NCI-H2171 treated with DMSO at 0.1 percent for 48 hours (cell line): Measurements from ENCODE around the gene ARFRP1.

Source experiments
- DNase-seq: peaks from one replicate; lab custom pipeline; 2025; lab: John Stamatoyannopoulos, UW

ARFRP1 gene

DNA sequence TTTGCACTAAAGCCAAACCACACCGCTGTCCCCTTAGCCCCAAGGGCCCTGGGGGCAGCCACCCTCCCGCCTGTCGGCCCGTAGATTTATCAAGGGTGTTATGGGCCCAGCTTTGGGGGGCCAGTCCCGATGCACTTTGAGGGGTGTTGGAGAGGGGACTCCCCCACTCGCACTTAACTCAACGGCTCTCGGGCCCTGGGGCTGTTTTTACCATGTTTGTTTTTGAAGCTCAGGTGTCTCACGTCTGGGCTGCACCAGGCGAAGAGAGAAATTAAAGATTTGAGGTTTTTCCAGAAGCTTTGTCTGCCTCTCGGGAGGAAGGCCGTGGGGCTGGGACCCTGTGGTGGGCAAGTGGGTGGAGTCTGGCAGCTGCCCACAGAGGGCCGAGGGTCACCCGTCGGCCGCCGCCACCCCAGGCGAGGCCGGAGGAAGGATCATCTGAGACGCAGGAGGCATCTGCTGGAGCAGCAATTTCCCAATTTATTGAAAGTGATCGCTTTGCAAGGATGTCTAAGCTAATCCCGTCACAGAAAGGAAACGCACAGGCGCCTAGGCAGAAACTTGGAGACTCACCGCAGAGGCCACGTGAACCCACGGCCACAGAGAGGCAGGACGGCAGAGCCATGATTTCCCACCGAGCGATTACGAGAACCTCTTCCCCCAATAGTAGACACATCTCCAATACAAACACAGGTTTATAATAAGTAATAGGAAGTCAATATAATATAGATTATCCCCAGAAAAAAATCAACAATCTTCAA lies 35.6 kb upstream of the ARFRP1 start:
- DNase-seq: no peak

DNA sequence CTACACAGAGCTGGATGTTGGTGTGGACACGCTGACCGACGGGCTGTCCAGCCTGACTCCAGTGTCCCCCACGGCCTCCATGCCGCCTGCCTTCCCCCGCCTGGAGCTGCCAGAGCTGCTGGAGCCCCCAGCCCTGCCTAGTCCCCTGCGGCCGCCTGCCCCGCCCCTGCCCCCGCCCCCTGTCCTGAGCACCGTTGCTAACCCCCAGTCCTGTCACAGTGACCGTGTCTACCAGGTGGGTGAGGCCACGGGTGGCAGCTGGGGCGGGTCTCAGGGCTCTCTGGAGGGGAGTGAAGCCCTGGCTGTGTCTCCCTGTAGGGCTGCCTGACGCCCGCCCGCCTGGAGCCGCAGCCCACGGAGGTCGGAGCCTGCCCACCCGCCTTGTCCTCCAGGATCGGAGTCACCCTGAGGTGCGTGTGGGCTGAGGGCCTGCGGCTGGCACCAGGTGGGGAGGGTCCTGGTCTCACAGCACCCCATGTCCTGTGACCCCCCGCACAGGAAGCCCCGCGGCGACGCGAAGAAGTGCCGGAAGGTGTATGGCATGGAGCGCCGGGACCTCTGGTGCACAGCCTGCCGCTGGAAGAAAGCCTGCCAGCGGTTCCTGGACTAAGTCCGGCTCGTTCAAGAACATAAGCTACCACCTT lies 34.7 kb upstream of the ARFRP1 start:
- DNase-seq: no peak

DNA sequence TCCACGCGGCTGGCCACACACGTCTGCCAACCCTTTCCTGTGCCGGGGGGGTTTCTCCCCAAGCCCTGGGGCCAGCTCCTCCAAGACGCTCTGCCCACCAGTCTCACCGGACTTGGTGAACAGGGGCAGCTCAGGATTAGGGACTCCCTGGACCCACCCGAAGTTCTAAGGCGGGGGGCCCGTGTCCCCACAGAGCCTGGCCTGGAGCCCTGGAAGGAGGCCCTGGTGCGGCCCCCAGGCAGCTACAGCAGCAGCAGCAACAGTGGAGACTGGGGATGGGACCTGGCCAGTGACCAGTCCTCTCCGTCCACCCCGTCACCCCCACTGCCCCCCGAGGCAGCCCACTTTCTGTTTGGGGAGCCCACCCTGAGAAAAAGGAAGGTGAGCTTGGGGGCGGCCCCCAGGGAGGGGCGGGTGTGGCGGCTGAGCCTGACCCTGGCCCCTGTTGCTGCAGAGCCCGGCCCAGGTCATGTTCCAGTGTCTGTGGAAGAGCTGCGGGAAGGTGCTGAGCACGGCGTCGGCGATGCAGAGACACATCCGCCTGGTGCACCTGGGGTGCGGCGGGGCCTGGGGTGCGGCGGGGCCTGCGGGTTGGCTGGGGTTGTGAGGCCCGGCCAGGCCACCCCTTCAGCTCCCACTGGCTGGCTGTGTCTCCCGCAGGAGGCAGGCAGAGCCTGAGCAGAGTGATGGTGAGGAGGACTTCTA lies 34.1 kb upstream of the ARFRP1 start:
- DNase-seq: no peak

DNA sequence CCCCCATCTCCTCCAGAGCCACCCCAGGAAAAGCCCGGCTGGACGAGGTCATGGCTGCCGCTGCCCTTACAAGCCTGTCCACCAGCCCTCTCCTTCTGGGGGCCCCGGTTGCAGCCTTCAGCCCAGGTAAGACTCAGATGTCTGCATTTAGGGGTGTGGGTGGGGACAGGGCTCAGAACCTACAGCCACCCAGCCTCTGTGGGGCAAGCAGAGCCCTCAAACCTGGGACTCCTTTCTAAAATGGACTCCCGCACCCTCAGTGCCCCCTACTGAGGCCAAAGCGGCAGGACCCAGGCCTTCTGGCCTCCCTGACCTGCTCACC lies 33.5 kb upstream of the ARFRP1 start:
- no peak for DNase-seq

DNA sequence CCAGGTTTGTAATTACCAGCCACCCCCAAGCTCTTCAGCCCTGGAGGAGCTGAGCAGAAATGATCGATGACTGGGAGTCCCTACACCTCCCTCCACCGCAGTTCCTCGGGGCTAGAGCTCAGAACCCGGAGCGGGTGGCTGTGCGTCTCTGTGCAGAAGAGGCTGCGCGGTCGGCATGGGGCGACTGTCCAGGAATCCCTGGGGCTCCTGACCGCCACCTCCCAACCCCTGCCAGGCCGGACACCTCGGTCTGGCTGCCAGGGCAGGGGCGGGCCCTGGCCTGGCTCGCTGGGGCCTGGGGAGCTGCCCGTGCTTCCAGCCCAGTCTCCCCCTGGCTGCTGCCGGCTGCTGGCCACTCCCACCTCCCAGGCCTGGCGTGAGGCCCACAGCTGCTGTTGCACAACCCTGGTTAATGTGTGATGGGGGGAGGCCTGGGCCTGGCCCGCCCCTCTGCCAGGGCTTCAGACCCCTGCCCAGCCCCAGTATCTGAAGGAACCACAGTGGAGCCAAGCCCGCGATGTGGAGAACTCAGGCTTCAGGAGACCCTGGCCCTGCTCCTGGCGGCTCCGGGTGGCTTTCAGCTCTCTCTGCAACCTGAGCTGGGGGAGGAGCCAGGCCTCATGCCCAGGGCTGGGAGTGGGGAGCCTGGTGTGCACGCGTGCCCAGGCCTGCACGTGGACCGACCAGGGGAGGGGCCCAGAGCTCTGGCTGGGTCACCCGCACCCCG lies 33.0 kb upstream of the ARFRP1 start:
- DNase-seq: peak; percentile 83

DNA sequence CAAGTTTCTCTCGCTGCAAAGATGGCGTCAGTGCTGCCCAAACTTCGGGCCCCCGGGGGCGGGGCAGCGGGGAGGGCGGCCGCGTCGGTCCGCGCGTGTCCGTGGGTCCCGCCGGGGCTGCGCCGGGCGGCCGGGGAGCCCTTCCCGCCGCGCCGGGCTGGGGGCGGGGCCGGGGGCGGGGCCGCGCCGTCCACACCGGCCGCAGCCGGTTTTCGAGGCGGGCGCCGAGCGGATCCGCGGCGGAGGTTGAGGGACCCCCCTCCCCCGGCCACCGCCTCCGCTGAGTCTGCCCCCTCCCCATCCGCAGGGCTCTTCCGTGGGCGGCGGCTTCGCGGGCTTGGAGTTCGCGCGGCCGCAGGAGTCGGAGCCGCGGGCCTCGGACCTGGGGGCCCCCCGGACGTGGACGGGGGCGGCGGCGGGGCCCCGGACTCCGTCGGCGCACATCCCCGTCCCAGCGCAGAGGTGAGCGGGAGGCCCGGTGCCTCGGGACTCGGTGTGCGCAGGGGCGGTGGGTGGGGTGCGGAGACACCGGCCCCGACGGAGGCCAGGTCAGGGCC lies 32.4 kb upstream of the ARFRP1 start:
- DNase-seq: peak; percentile 23

DNA sequence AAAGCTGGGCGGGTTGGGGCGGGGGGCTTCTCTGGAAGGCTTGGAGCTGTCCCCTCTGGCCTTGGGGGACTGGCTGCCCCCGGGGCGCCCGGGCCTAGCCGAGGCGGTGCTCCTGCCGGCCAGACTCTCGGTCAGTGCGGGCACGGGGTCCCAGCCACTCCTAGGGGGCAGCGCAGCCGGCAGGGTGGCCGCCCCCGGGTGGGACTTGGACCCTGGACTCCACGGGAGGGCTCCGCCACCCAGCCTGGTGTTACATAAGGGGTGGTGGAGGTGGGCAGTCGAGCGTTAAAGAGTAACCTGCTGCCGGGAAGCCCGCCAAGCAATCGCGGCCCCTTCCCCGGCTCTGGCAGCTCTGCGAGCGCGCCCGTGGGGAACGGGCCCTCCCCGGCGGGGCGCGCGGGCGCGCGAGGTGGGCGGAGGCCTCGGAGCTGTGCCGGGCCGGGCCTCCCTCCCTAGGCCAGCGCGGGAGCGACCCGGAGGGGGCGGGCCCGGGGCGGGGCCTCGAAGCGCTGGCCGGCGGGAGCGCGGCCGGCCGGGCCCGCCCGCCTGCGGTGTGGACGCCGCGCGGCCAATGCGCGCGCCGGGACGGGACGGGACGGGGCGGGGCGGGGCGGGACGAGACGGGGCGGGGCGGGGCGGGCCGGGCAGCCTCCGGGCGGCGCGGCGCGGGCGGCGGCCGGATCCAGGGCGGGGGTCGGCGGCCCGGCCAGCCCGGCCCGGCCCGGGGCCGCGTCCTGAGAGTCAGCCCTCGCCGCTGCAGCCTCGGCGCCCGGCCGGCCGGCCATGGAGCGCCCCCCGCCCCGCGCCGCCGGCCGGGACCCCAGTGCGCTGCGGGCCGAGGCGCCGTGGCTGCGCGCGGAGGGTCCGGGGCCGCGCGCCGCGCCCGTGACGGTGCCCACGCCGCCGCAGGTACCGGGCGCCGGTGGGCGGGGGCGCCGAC lies 31.6 kb upstream of the ARFRP1 start, which contains the start of gene SLC2A4RG:
SLC2A4RG (plus strand) TSS at position 647 of the 940 bp plus-strand sequence; CDS start at position 784, 137 bp downstream.
- peak; percentile 81 for DNase-seq

DNA sequence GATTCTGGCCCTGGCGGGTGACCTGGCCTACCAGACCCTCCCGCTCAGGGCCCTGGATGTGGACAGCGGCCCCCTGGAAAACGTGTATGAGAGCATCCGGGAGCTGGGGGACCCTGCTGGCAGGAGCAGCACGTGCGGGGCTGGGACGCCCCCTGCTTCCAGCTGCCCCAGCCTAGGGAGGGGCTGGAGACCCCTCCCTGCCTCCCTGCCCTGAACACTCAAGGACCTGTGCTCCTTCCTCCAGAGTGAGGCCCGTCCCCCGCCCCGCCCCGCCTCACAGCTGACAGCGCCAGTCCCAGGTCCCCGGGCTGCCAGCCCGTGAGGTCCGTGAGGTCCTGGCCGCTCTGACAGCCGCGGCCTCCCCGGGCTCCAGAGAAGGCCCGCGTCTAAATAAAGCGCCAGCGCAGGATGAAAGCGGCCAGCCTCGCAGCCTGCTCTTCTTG lies 30.9 kb upstream of the ARFRP1 start:
- DNase-seq: peak; percentile 50

DNA sequence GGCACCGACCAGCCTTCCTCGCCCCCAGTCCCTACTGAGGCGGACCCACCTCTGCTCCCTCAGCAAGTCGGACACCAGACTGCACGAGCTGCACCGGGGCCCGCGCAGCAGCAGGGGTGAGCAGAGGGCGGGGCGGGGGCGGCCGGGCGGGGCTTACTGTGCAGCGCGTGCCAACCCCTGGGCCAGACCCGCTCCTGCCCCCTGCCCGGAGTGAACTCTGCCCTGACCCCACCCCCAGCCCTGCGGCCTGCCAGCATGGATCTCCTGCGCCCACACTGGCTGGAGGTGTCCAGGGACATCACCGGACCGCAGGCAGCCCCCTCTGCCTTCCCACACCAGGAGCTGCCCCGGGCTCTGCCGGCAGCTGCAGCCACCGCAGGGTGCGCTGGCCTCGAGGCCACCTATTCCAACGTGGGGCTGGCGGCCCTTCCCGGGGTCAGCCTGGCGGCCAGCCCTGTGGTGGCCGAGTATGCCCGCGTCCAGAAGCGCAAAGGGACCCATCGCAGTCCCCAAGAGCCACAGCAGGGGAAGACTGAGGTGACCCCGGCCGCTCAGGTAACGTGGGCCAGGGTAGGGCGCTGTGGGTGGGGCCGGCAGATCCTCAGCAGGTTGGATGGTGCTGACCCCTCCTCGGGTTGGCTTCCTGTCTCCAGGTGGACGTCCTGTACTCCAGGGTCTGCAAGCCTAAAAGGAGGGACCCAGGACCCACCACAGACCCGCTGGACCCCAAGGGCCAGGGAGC lies 30.3 kb upstream of the ARFRP1 start:
- peak; percentile 40 for DNase-seq

DNA sequence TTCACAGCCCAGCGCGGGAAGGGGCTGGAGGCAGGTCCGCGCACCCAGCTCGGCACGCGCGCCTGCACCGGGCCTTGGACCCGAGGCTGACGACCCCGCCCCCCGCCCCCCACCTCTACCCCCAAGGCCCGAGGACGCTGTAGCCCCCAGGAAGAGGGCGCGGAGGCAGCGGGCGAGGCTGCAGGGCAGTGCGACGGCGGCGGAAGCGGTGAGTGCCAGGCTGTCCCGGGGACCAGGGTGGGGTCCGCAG lies 29.8 kb upstream of the ARFRP1 start:
- no peak for DNase-seq

DNA sequence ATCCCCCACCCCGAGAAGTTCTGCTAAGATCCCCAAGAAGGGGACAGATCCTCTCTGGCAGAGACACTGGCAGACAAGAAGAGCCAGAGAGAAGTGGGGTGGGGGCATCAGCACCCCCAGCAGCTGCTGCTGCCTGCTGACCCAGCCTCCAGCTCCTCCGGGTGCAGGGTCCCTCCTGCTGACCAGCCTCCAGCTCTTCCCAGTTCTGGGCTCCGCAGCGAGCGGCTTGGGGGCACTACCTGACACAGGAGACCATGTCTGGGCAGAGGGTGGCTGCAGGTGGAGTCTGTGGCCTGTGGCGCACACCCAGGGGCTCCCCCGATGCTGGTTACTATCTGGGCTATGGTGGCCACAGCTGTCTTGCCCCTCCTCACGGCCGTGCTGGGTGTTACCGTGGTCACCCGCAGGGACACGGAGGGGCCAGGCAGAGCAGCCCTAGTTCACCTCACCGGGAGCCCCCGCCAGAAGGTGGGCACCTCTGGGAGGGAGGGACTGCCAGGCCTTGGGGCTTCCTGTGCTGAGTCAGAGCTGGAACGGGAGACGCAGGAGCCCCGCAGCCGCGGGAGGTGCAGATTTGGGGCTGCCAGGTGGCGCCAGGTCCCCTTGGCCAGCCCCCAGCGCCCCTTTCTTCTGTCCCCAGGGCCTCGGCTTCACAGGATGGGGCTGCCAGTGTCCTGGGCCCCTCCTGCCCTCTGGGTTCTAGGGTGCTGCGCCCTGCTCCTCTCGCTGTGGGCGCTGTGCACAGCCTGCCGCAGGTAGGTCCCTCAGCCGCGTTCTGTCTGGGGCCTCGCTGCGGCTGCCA lies 29.3 kb upstream of the ARFRP1 start:
- DNase-seq: peak; percentile 70

DNA sequence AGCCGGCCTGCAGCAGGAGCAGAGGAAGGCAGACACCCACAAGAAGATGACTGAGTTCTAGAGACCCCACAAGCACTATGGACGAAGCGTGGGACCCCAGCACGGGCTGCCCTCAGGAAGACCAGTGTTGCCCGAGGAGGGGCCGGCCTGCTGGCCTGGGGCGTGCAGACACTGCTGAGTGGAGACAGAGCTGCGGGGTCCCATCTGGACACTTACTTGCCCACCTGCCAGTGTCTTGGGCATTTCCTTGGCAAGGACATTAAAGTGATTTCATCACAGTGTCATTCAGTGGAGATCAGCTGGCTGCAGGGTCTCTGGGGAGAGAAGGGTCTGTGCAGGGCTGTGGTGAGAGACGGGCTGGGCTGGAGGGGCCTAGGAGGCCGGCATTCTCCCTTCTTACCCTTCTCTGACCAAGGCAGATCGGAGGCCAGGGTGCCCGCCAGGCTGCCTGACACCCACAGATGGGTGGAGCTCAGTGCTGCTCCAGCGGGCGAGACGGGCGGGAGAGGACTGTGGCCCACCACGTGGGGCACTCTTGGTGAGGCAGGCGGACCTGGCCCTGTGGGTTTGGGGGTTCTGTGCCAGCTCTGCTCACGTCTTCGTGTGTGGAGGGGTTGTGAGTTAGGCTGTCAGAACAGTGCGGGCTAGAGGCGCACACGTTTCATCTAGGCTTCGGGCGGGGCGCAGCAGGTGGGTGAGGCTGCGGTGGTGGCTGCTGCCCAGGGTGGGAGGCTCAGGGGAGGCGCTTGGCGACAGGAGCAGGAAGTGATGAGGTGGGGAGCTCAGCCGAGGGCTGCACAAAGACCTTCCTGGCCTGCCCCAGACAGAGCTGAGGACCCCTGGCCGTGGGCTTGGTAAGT lies 28.3 kb upstream of the ARFRP1 start, which contains the start of gene LIME1:
LIME1 (plus strand) TSS at position 806 of the 860 bp plus-strand sequence. CDS start 886 bp downstream, outside the sequence.
- no peak for DNase-seq

DNA sequence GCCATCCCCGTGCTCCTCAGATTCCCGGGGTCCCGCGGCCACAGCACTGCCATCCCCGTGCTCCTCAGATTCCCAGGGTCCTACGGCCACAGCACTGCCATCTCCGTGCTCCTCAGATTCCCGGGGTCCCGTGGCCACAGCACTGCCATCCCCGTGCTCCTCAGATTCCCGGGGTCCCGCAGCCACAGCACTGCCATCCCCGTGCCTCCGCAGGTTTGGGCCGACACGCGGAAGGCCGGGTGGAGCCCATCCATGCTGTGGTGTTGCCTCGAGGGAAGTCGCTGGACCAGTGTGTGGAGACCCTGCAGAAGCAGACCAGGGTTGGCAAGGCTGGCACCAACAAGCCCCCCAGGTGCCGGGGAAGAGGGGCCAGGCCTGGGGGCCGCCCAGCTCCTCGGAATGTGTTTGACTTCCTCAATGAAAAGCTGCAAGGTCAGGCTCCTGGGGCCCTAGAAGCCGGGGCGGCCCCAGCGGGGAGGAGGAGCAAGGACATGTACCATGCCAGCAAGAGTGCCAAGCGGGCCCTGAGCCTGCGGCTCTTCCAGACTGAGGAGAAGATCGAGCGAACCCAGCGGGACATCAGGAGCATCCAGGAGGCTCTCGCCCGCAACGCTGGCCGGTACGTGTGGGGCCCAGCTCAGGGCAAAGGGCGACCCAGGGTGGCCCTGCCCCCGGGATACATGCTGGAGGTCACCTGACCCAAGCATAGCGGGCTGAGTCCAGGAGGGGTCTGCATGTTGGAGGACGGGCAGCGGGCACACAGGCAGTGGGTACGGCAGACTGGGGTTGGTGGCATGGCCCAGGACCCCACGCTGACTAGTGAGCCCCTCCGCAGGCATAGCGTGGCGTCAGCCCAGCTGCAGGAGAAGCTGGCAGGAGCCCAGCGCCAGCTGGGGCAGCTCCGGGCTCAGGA lies 27.4 kb upstream of the ARFRP1 start:
- DNase-seq: no peak

DNA sequence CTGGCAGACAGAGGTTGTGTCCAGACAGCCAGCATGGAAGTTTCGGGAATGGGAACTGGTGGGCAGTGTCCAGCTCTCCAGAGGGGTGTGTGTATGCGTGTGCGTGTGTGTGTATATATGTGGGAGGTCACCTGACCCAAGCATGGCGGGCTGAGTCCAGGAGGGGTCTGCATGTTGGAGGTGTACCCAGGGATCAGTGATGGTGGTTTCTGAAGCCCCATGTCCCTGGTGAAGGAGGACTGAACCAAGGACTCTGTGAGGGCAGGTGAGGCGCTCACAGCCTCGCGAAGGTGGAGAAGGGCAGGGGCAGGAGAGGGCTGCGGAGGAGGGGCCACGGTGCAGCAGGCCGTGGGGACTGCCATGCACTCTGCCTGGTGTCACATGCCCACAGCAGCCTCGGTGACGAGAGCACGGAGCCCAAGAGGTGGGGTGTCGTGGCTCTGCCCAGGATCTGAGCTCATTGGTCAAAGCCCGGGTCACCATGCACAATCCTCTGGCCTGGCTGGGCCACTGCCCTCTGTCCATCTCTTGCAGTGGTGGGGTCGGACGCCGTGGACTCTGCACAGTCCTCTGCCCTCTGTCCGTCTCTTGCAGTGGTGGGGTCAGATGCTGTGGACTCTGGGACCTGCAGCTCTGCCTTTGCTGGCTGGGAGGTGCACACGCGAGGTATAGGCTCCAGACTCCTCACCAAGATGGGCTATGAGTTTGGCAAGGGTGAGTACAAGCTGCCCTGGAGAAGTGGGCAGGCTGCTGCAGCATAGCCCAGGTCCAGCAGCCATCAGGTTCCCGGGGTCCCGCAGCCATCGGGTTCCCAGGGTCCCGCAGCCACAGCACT lies 26.6 kb upstream of the ARFRP1 start:
- no peak for DNase-seq

DNA sequence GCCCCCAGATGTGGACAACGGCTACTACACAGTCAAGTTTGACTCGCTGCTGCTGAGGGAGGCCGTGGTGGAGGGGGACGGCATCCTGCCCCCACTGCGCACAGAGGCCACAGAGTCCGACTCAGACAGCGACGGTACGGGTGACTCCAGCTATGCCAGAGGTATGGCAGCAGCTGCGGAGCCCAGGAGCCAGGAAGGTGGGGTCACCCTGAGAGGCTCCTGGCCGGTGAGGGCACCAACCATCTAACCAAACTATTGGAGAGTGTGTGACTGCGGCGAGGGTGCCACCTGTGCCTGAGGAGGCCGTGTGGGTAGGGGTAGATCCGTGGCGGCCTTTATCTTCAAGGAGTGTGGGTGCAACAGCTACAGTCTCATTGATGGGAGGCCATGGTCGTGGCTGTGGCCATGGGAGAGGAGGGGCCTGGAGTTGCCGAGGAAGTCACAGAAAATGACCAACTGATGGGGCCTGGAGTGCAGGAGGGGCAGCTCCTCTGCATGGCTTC lies 25.9 kb upstream of the ARFRP1 start:
- DNase-seq: no peak

DNA sequence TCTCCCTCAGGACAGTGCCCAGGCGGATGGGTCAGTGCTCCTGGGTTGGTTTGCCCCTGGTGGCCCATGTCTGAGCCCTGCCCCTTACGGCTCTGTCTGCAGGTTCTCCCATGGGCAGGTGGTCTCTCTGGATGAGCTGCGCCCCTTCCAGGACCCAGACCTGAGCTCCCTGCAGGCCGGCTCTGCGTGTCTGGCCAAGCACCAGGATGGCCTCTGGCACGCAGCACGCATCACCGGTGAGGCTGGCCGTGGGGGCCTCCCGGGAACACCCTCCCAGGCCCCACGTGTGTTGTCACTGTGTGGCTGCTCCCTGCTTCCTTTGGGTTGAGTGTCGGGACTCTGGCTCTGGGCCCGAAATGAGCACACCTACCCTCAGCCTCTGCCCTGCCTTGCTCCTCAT lies 25.3 kb upstream of the ARFRP1 start:
- DNase-seq: no peak
